HepG2 (cell line): Measurements from ENCODE around the gene RAB34. TPM values are rescaled to one million over a fixed set of nuclear protein-coding genes. Genes with fewer than 3 reads are reported as not detected.
A peak's percentile ranks its signal among the peaks of the same experiment; 100 is the strongest.

Experiments used
- CBX5 ChIP-seq: sonication (generic); formaldehyde crosslinking; IDR thresholded peaks from 2 replicates; pipeline ENCODE4 v1.4.0; 2020; ENCODE audit warnings: missing genetic modification reagents, borderline replicate concordance
- CHD4 ChIP-seq: fragments of 200-600 bp; sonication (generic); IDR thresholded peaks from 2 replicates; pipeline ENCODE4 v1.7.0; 2017; ENCODE audit warnings: mild to moderate bottlenecking, low read length, borderline replicate concordance
- HDAC2 ChIP-seq: sonication (generic); formaldehyde crosslinking; IDR thresholded peaks from 2 replicates; pipeline ENCODE4 v1.4.0; 2020; ENCODE audit warnings: missing genetic modification reagents
- HMG20A ChIP-seq: IDR thresholded peaks from 2 replicates; pipeline ENCODE4 v1.6.1; 2016; ENCODE audit warnings: borderline replicate concordance
- HMGXB4 ChIP-seq, 2 experiments: sonication (generic) in 1 of 2; formaldehyde crosslinking in 1 of 2; IDR thresholded peaks; 2 replicates each; pipeline versions ENCODE4 v1.4.0 to v1.6.1; 2018 to 2020; ENCODE audit warnings: missing genetic modification reagents in 2 of 2, borderline replicate concordance in 1 of 2, low read depth in 1 of 2, mild to moderate bottlenecking in 1 of 2, missing biosample characterization in 1 of 2
- HNRNPUL1 ChIP-seq: fragments of 200-400 bp; formaldehyde crosslinking; IDR thresholded peaks from 2 replicates; pipeline ENCODE4 v1.6.1; 2017; ENCODE audit warnings: low read depth, mild to moderate bottlenecking, low read length, moderate library complexity
- SIN3A ChIP-seq: IDR thresholded peaks from 2 replicates; pipeline ENCODE4 v1.6.1; 2011; ENCODE audit warnings: low read depth, mild to moderate bottlenecking, control low read depth, low read length, borderline replicate concordance
- SRF ChIP-seq: IDR thresholded peaks from 2 replicates; pipeline ENCODE4 v1.6.1; 2011; ENCODE audit warnings: mild to moderate bottlenecking, low read depth, low read length, moderate library complexity
- TCF7 ChIP-seq: sonication (generic); IDR thresholded peaks from 2 replicates; pipeline ENCODE4 v1.6.1; 2016; ENCODE audit warnings: antibody characterized with exemption, low read depth
- ZBTB40 ChIP-seq, 2 experiments: fragments of 450-650 bp in 1 of 2; sonication (generic) in 1 of 2; formaldehyde crosslinking in 1 of 2; IDR thresholded peaks; 2 replicates each; pipeline versions ENCODE4 v1.6.1 to v1.8.0; 2016 to 2022; ENCODE audit warnings: antibody characterized with exemption in 1 of 2, mild to moderate bottlenecking in 1 of 2, missing genetic modification reagents in 1 of 2
- ZFP37 ChIP-seq: sonication (generic); formaldehyde crosslinking; IDR thresholded peaks from 2 replicates; pipeline ENCODE4 v1.4.0; 2020; ENCODE audit warnings: missing genetic modification reagents, borderline replicate concordance
- ZKSCAN1 ChIP-seq: fragments of 150-350 bp; IDR thresholded peaks from 2 replicates; pipeline ENCODE4 v1.6.1; 2014; ENCODE audit warnings: low read length
- ZNF251 ChIP-seq: sonication (generic); formaldehyde crosslinking; IDR thresholded peaks from 2 replicates; pipeline ENCODE4 v1.9.0; 2021; ENCODE audit warnings: mild to moderate bottlenecking, missing genetic modification reagents
- ZNF253 ChIP-seq: sonication (generic); formaldehyde crosslinking; IDR thresholded peaks from 2 replicates; pipeline ENCODE4 v1.8.0; 2022; ENCODE audit warnings: mild to moderate bottlenecking, missing genetic modification reagents, borderline replicate concordance
- ZNF512 ChIP-seq: sonication (generic); formaldehyde crosslinking; IDR thresholded peaks from 2 replicates; pipeline ENCODE4 v1.4.0; 2020; ENCODE audit warnings: mild to moderate bottlenecking, missing genetic modification reagents
- ZNF530 ChIP-seq: sonication (generic); formaldehyde crosslinking; IDR thresholded peaks from 2 replicates; pipeline ENCODE4 v1.5.0; 2020; ENCODE audit warnings: low read depth, mild to moderate bottlenecking, missing genetic modification reagents
- polyA plus RNA-seq, 8 experiments: library from polyadenylated mRNA; depleted of rRNA in 3 of 8; stranded (reverse) in 7 of 8; unstranded in 1 of 8; fragments of >200 nt; fragmentation: Illumina TruSeq in 4 of 8; extraction: Trizol in 4 of 8; gene quantifications; 2 replicates each; pipeline versions ENCODE4 v1.2.1 to v1.2.3, GENCODE V29; 2011 to 2016; ENCODE audit warnings: low read depth in 4 of 8, missing spikeins in 1 of 8, mixed read lengths in 1 of 8; ENCODE audit not compliant: insufficient read depth in 1 of 8
- total RNA-seq, 5 experiments: library from RNA; depleted of rRNA; stranded (reverse); fragments of >200 nt; fragmentation: Illumina TruSeq; extraction: Trizol; gene quantifications; 2 replicates each; pipeline ENCODE4 v1.2.3, GENCODE V29; 2016; ENCODE audit warnings: low read depth in 1 of 5

RAB34 gene
- total and polyA plus RNA-seq, 2 of the 13 experiments (the other 11 are each of a cell fraction or from before 2014, with no cell fraction given), result 0.49 TPM; not detected in 1

- peak; percentile 78; the same call in 1 of the 2 replicates for TF ChIP-seq SIN3A
- no peak for TF ChIP-seq ZNF512 (CRISPR knock-in tag)
- peak; percentile 79; the same call in 1 of the 2 replicates for TF ChIP-seq HMG20A (CRISPR knock-in tag)
- TF ChIP-seq CBX5, result peak; percentile 86; the same call in 1 of the 2 replicates
- TF ChIP-seq ZFP37 (CRISPR knock-in tag), result no peak; the same call in 1 of the 2 replicates
- no peak for TF ChIP-seq ZNF530 (CRISPR knock-in tag)
- TF ChIP-seq CHD4, result peak; percentile 76; the same call in 1 of the 2 replicates
- peak; percentile 95 for TF ChIP-seq HDAC2 (CRISPR knock-in tag)
- TF ChIP-seq TCF7, result peak; percentile 47; the same call in 1 of the 2 replicates
- TF ChIP-seq ZBTB40 (IDR thresholded peaks at IDR 0.05), result no peak
- no peak for TF ChIP-seq ZBTB40 (CRISPR knock-in tag; IDR thresholded peaks at IDR 0.05)
- TF ChIP-seq ZNF253 (CRISPR knock-in tag), result no peak
- TF ChIP-seq HMGXB4 (CRISPR knock-in tag; IDR thresholded peaks at IDR 0.05; ENCODE audit: borderline replicate concordance in 1 of 2, low read depth in 1 of 2), result peak in 1 of 2 experiments; percentile 48; a peak in 1 of 4 replicates
- TF ChIP-seq SRF, result no peak
- TF ChIP-seq HNRNPUL1, result no peak
- no peak for TF ChIP-seq ZNF251 (CRISPR knock-in tag)
- peak; percentile 66 for TF ChIP-seq ZKSCAN1
These were observed 19.3 kb downstream of the RAB34 start (continued) for GRCh38 chr17:28698253-28698941.
